GM19328 (cell line): ENCODE results near the gene RNU6-9.
A peak's percentile ranks its signal among the peaks of the same experiment; 100 is the strongest.
"Not testable (repeated sequence)": the region's sequence is repeated elsewhere in the genome, so short reads cannot be mapped to it uniquely, and the experiment has no call there.

Source experiments
- ATAC-seq: cut with Tn5 transposase; IDR thresholded peaks from one replicate; pipeline ENCODE4 v1.9.1; 2021; ENCODE audit warnings: mild to moderate bottlenecking, moderate library complexity; ENCODE audit not compliant: unreplicated experiment

The RNU6-9 gene

DNA sequence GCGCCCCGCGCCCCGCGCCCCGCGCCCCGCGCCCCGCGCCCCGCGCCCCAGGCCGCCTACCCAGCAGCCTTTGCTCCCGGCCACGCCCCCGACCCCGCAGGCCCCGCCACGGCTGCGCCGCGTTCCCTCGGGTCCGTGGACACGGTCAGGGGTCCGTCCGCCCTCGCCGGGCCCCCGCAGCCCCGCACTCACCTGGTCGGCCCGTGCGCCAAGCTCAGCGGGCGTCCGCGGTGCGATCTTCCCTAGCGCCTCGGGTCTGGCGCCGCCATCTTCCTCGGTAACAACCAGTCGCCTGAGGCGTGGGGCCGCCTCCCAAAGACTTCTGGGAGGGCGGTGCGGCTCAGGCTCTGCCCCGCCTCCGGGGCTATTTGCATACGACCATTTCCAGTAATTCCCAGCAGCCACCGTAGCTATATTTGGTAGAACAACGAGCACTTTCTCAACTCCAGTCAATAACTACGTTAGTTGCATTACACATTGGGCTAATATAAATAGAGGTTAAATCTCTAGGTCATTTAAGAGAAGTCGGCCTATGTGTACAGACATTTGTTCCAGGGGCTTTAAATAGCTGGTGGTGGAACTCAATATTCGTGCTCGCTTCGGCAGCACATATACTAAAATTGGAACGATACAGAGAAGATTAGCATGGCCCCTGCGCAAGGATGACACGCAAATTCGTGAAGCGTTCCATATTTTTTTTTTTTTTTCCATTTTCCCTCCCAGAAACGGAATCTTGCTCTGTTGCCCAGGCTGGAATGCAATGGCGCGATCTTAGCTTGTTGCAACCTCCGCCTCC lies at the start of gene RNU6-9, which contains the start of gene MED16:
RNU6-9 (plus strand) TSS at position 591 of the 796 bp plus-strand sequence.
MED16 (minus strand) TSS at position 294 of the 796 bp plus-strand sequence. CDS start 2,056 bp downstream, outside the sequence.
- peak; percentile 75 for ATAC-seq

- ATAC-seq: no peak
Observed at GRCh38 chr19:843836-844545, 49.3 kb upstream of the RNU6-9 start.

GRCh38 chr19:844546-844971 lies 48.7 kb upstream of the RNU6-9 start:
- ATAC-seq: no peak

- ATAC-seq: no peak
Observed at GRCh38 chr19:845707-846521, 47.4 kb upstream of the RNU6-9 start.

GRCh38 chr19:848386-848921 lies 44.8 kb upstream of the RNU6-9 start:
- ATAC-seq: no peak

DNA sequence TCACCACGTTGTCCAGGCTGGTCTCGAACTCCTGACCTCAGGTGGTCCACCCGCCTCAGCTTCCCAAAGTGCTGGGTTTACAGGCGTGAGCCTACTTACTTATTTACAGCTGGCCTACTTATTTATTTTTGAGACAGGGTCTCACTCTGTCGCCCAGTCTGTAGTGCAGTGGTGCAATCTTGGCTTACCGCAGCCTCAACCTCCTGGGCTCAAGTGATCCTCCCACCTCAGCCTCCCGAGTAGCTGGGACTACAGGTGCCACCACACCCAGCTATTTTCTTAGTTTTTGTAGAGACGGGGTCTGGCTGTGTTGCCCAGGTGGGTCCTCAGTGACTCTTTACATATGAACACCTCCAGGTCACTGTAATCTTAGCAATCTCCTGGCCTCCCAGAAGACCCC lies 44.1 kb upstream of the RNU6-9 start:
- not testable (repeated sequence) for ATAC-seq

DNA sequence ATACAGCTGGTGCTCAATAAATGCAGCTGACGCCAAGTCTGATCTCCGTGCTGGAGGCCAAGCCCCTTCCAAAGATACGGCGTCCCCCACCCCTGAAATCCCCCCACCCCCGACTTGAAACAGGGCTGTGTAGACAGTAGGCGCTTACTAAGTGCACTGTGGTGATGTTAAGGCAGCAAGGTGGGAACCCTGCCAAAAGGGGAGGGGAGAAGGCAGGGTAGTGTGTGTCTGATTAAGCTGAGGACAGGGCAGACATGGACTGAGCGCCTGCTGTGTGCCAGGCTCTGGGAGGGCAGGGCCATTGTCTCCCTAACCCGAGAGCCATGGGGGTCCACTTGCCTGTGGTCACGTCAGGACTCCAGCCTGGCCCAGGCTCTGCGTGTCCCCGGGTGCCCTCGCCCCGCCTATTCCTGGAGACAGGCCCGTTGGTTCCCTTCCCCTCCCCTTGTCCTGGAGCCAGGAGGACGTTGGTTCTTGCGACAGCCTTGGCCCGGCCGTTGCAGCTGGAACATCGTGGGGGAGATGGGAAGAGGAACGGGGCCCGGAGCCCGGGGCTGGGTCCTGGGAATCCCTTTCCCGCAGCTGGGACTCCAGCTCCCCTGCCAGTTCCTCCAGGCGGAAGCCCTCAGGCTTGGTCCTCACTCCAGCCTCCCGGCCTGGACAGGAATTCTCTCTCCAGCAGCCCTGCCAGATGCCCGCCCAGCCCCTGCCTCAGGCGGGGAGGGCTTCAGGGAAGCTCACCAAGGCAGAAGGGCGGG lies 42.9 kb upstream of the RNU6-9 start:
- ATAC-seq: no peak

- no peak for ATAC-seq
Observed at GRCh38 chr19:850979-851335, 42.3 kb upstream of the RNU6-9 start.

GRCh38 chr19:852136-853013 lies 40.9 kb upstream of the RNU6-9 start, which contains the start of gene ELANE:
Gene ELANE (plus strand): TSS chr19:852303. CDS start chr19:852329, 26 bp downstream.
- ATAC-seq: no peak

- ATAC-seq: no peak
Observed at GRCh38 chr19:853014-853585, 40.2 kb upstream of the RNU6-9 start.

DNA sequence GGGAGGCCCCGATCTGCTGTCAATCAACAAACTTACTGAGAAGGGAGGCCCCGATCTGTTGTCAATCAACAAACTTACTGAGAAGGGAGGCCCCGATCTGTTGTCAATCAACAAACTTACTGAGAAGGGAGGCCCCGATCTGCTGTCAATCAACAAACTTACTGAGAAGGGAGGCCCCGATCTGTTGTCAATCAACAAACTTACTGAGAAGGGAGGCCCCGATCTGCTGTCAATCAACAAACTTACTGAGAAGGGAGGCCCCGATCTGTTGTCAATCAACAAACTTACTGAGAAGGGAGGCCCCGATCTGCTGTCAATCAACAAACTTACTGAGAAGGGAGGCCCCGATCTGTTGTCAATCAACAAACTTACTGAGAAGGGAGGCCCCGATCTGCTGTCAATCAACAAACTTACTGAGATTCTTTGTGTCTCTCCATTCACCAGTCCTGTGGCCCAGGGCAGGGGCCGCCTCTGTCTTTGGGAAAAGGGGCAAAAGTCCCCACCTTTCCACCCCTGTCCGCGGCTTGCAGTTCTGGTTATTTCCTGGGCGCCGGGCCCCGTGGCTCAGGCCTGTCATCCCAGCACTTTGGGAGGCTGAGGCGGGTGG lies 39.6 kb upstream of the RNU6-9 start:
- ATAC-seq: not testable (repeated sequence)

- no peak for ATAC-seq
Observed at GRCh38 chr19:854549-854948, 38.7 kb upstream of the RNU6-9 start.

- ATAC-seq: no peak
Observed at GRCh38 chr19:855142-855541, 38.1 kb upstream of the RNU6-9 start.

GRCh38 chr19:855566-856120 lies 37.6 kb upstream of the RNU6-9 start:
- no peak for ATAC-seq

- ATAC-seq: no peak
Observed at GRCh38 chr19:858284-858683, 35.0 kb upstream of the RNU6-9 start.

DNA sequence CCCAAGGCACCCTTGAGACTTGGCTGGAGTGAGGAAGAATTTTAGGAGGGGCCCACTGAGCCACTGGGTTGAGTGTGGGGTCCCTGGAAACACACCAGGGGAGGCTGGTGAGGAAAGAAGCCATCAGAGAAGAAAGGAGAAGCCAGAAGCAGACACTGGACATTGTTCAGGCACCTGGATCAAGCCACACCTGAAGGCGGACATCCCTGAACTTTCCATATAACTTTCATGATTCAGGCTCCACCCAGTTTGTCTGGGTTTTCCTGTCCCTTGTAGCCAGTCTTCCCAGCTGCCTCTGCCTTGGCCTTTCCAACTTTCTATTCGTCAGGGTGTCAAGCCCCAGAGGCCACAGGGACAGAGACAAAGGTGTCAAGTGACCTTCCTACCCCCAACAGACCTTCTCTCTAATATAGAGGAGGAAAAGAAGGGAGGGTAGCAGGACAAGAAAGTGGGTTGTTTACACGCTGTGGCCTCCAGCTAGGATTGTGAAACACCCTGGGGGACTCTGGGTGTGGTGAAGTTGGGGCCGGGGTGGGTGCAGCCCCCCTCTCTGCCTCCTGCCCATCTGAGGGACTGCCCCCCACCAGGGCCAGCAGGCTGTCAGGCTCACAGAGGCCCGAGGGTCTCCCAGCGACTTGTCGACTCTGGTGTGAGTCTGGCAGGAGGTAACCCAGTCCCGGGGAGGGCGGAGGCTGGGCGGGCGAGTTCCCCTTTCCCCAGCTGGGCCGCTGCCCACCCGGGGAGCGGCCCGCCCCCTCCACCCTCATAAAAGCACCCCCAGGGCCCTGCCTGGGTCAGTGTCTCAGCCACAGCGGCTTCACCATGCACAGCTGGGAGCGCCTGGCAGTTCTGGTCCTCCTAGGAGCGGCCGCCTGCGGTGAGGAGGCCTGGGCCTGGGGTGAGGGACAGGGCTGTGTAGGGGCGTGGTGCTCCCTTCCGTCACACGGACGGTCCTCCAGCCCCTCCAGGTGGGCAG lies 34.1 kb upstream of the RNU6-9 start, which contains the start of gene CFD:
CFD (plus strand) TSS at position 797 of the 976 bp plus-strand sequence; CDS start at position 823, 26 bp downstream.
- ATAC-seq: no peak
